Measurements from ENCODE around the gene PPP6R1. TPM values are rescaled to one million over a fixed set of nuclear protein-coding genes. Genes with fewer than 3 reads are reported as not detected.

PPP6R1 gene
- 98.6 to 127 TPM (median 124 TPM) in 5 replicates for total RNA-seq (2022; extraction: Qiagen RNA extraction; ENCODE audit: low read depth)

GRCh38 chr19:55258828-55259539 is at the start of gene PPP6R1:
Gene PPP6R1, minus strand, starts transcription at chr19:55259017. Its CDS starts 11,914 bp downstream, at chr19:55247103.

GRCh38 chr19:55283548-55284377 is 24.9 kb upstream of the PPP6R1 start, which contains the start of gene BRSK1:
Gene BRSK1, plus strand, starts transcription at chr19:55283997. Its CDS starts 446 bp downstream, at chr19:55284443.

GRCh38 chr19:55279770-55280643 is 21.2 kb upstream of the PPP6R1 start, which contains the start of gene HSPBP1:
Gene HSPBP1, minus strand, starts transcription at chr19:55280110. Its CDS starts 502 bp downstream, at chr19:55279608.

GRCh38 chr19:55228403-55229031 is 30.3 kb downstream of the PPP6R1 start, which contains the start of gene TMEM86B:
Gene TMEM86B, minus strand, starts transcription at chr19:55228763. Its CDS starts 22 bp downstream, at chr19:55228741.

GRCh38 chr19:55208880-55209692 is 49.7 kb downstream of the PPP6R1 start, which contains the start of gene PTPRH:
Gene PTPRH, minus strand, starts transcription at chr19:55209501. Its CDS starts 68 bp downstream, at chr19:55209433.

Other genes with a start within 250 kb of the PPP6R1 start
- 0.13 to 0.45 TPM (median 0.27 TPM) in 4 of 5 replicates, not detected in the other for gene GP6, start 220.8 kb downstream of the PPP6R1 start, total RNA-seq (2022; extraction: Qiagen RNA extraction; ENCODE audit: low read depth)
- gene RDH13, start 195.9 kb downstream of the PPP6R1 start, total RNA-seq (2022; extraction: Qiagen RNA extraction; ENCODE audit: low read depth): 16.4 to 22.6 TPM (median 18.4 TPM) in 5 replicates
- gene EPS8L1, start 183.1 kb downstream of the PPP6R1 start, total RNA-seq (2022; extraction: Qiagen RNA extraction; ENCODE audit: low read depth): 5.0 to 7.1 TPM (median 5.3 TPM) in 5 replicates
- 59.8 to 96.4 TPM (median 87.1 TPM) in 5 replicates for gene PPP1R12C, start 141.4 kb downstream of the PPP6R1 start, total RNA-seq (2022; extraction: Qiagen RNA extraction; ENCODE audit: low read depth)
- gene TNNT1, start 109.8 kb downstream of the PPP6R1 start, total RNA-seq (2022; extraction: Qiagen RNA extraction; ENCODE audit: low read depth): 115 to 148 TPM (median 126 TPM) in 5 replicates
- gene TNNI3, start 101.3 kb downstream of the PPP6R1 start, total RNA-seq (2022; extraction: Qiagen RNA extraction; ENCODE audit: low read depth): 6.7 to 8.9 TPM (median 7.7 TPM) in 5 replicates
- gene DNAAF3, start 92.4 kb downstream of the PPP6R1 start, total RNA-seq (2022; extraction: Qiagen RNA extraction; ENCODE audit: low read depth): 5.2 to 7.2 TPM (median 6.9 TPM) in 5 replicates
- gene SYT5, start 78.7 kb downstream of the PPP6R1 start, total RNA-seq (2022; extraction: Qiagen RNA extraction; ENCODE audit: low read depth): 3.0 to 4.6 TPM (median 3.5 TPM) in 5 replicates
- 2.9 to 6.6 TPM (median 5.6 TPM) in 5 replicates for gene PTPRH, start 49.5 kb downstream of the PPP6R1 start, total RNA-seq (2022; extraction: Qiagen RNA extraction; ENCODE audit: low read depth)
- 2.7 to 6.3 TPM (median 5.5 TPM) in 5 replicates for gene TMEM86B, start 30.3 kb downstream of the PPP6R1 start, total RNA-seq (2022; extraction: Qiagen RNA extraction; ENCODE audit: low read depth)
- gene HSPBP1, start 21.1 kb upstream of the PPP6R1 start, total RNA-seq (2022; extraction: Qiagen RNA extraction; ENCODE audit: low read depth): 118 to 146 TPM (median 136 TPM) in 5 replicates
- 4.3 to 6.1 TPM (median 5.0 TPM) in 5 replicates for gene BRSK1, start 25.0 kb upstream of the PPP6R1 start, total RNA-seq (2022; extraction: Qiagen RNA extraction; ENCODE audit: low read depth)
- gene TMEM150B, start 66.3 kb upstream of the PPP6R1 start, total RNA-seq (2022; extraction: Qiagen RNA extraction; ENCODE audit: low read depth): 0.06 to 0.27 TPM (median 0.19 TPM) in 3 of 5 replicates, not detected in the others
- gene KMT5C, start 80.9 kb upstream of the PPP6R1 start, total RNA-seq (2022; extraction: Qiagen RNA extraction; ENCODE audit: low read depth): 8.1 to 12.2 TPM (median 10.3 TPM) in 5 replicates
- gene COX6B2, start 95.7 kb upstream of the PPP6R1 start, total RNA-seq (2022; extraction: Qiagen RNA extraction; ENCODE audit: low read depth): 0.83 to 1.5 TPM (median 1.1 TPM) in 5 replicates
- gene GARIN5B, start 104.2 kb upstream of the PPP6R1 start, total RNA-seq (2022; extraction: Qiagen RNA extraction; ENCODE audit: low read depth): 0.10 to 0.25 TPM (median 0.17 TPM) in 4 of 5 replicates, not detected in the other
- 79.7 to 115 TPM (median 99.1 TPM) in 5 replicates for gene IL11, start 111.4 kb upstream of the PPP6R1 start, total RNA-seq (2022; extraction: Qiagen RNA extraction; ENCODE audit: low read depth)
- 1.6 to 2.7 TPM (median 1.8 TPM) in 5 replicates for gene TMEM190, start 117.8 kb upstream of the PPP6R1 start, total RNA-seq (2022; extraction: Qiagen RNA extraction; ENCODE audit: low read depth)
- gene TMEM238, start 125.3 kb upstream of the PPP6R1 start, total RNA-seq (2022; extraction: Qiagen RNA extraction; ENCODE audit: low read depth): 1.9 to 9.5 TPM (median 8.1 TPM) in 5 replicates
- 2,575 to 3,038 TPM (median 2,861 TPM) in 5 replicates for gene RPL28, start 126.9 kb upstream of the PPP6R1 start, total RNA-seq (2022; extraction: Qiagen RNA extraction; ENCODE audit: low read depth)
- 280 to 580 TPM (median 470 TPM) in 5 replicates for gene UBE2S, start 148.8 kb upstream of the PPP6R1 start, total RNA-seq (2022; extraction: Qiagen RNA extraction; ENCODE audit: low read depth)
- not detected in 5 replicates for gene SHISA7, start 184.3 kb upstream of the PPP6R1 start, total RNA-seq (2022; extraction: Qiagen RNA extraction; ENCODE audit: low read depth)
- 56.5 to 68.3 TPM (median 61.0 TPM) in 5 replicates for gene ISOC2, start 202.6 kb upstream of the PPP6R1 start, total RNA-seq (2022; extraction: Qiagen RNA extraction; ENCODE audit: low read depth)
- gene C19orf85, start 205.7 kb upstream of the PPP6R1 start, total RNA-seq (2022; extraction: Qiagen RNA extraction; ENCODE audit: low read depth): not detected in 5 replicates
- gene ZNF628, start 217.6 kb upstream of the PPP6R1 start, total RNA-seq (2022; extraction: Qiagen RNA extraction; ENCODE audit: low read depth): 4.3 to 9.6 TPM (median 8.8 TPM) in 5 replicates
- gene NAT14, start 226.2 kb upstream of the PPP6R1 start, total RNA-seq (2022; extraction: Qiagen RNA extraction; ENCODE audit: low read depth): 40.9 to 61.3 TPM (median 58.0 TPM) in 5 replicates
- 0.38 to 1.5 TPM (median 0.61 TPM) in 5 replicates for gene SSC5D, start 229.4 kb upstream of the PPP6R1 start, total RNA-seq (2022; extraction: Qiagen RNA extraction; ENCODE audit: low read depth)